ENCODE measurements around the gene MFAP3.
"Not testable (repeated sequence)": the region's sequence is repeated elsewhere in the genome, so short reads cannot be mapped to it uniquely, and the experiment has no call there.

Gene MFAP3

GRCh38 chr5:154038707-154039457 is at the start of gene MFAP3, which contains the start of gene FAM114A2:
MFAP3 (plus strand) TSS chr5:154038967; CDS start chr5:154049723, 10,756 bp downstream.
FAM114A2 (minus strand) TSS chr5:154038910; CDS start chr5:154034953, 3,957 bp downstream.
- DNase-seq = no peak

- DNase-seq = no peak
Measured at GRCh38 chr5:153991168-153991567, 47.6 kb upstream of the MFAP3 start.

GRCh38 chr5:153998010-153998409 is 40.8 kb upstream of the MFAP3 start:
- DNase-seq = no peak

- no peak for DNase-seq
Measured at GRCh38 chr5:153998768-153999167, 40.0 kb upstream of the MFAP3 start.

- no peak for DNase-seq
Measured at GRCh38 chr5:153999995-154000394, 38.8 kb upstream of the MFAP3 start.

- no peak for DNase-seq
Measured at GRCh38 chr5:154000703-154001102, 38.1 kb upstream of the MFAP3 start.

GRCh38 chr5:154002093-154002492 is 36.7 kb upstream of the MFAP3 start:
- DNase-seq = no peak

- no peak for DNase-seq
Measured at GRCh38 chr5:154002511-154003020, 36.2 kb upstream of the MFAP3 start.

GRCh38 chr5:154005648-154006047 is 33.1 kb upstream of the MFAP3 start:
- DNase-seq = no peak

GRCh38 chr5:154010660-154011059 is 28.1 kb upstream of the MFAP3 start:
- no peak for DNase-seq

GRCh38 chr5:154015071-154015693 is 23.6 kb upstream of the MFAP3 start:
- no peak for DNase-seq

GRCh38 chr5:154018919-154019318 is 19.8 kb upstream of the MFAP3 start:
- not testable (repeated sequence) for DNase-seq

- no peak for DNase-seq
Measured at GRCh38 chr5:154025951-154026350, 12.8 kb upstream of the MFAP3 start.

GRCh38 chr5:154031937-154032489 is 6.8 kb upstream of the MFAP3 start:
- DNase-seq = no peak

- no peak for DNase-seq
Measured at GRCh38 chr5:154034944-154035343, 3.8 kb upstream of the MFAP3 start.

- DNase-seq = no peak
Measured at GRCh38 chr5:154038261-154038706, 483 bp upstream of the MFAP3 start.

- DNase-seq = no peak
Measured at GRCh38 chr5:154039458-154039829, 677 bp downstream of the MFAP3 start.

- no peak for DNase-seq
Measured at GRCh38 chr5:154042766-154043165, 4.0 kb downstream of the MFAP3 start.

GRCh38 chr5:154044099-154044498 is 5.3 kb downstream of the MFAP3 start:
- no peak for DNase-seq

GRCh38 chr5:154044581-154044980 is 5.8 kb downstream of the MFAP3 start:
- DNase-seq = no peak

- no peak for DNase-seq
Measured at GRCh38 chr5:154046486-154046885, 7.7 kb downstream of the MFAP3 start.

GRCh38 chr5:154047324-154047723 is 8.6 kb downstream of the MFAP3 start:
- DNase-seq = no peak

- DNase-seq = no peak
Measured at GRCh38 chr5:154049636-154050035, 10.9 kb downstream of the MFAP3 start.

- no peak for DNase-seq
Measured at GRCh38 chr5:154053468-154053867, 14.7 kb downstream of the MFAP3 start.
